Endothelial cell of umbilical vein (primary cell): ENCODE data around the gene RGS8. TPM values are rescaled to one million over a fixed set of nuclear protein-coding genes. Genes with fewer than 3 reads are reported as not detected.

Experiments used
- BruUV-seq: library from RNA; stranded (reverse); fragments of 400-500 nt; replicated peaks from 2 replicates; lab custom pipeline; 2021; lab: Mats Ljungman, UMichigan
- CTCF ChIA-PET: fragments of 300-600, 350-600 bp; sonication (Branson Sonifier 250); formaldehyde crosslinking; loops from one replicate; lab custom pipeline; 2021; ENCODE audit warnings: antibody characterized with exemption, inconsistent platforms; lab: Charles Lee
- POLR2A ChIA-PET: fragments of 300-600, 350-600 bp; sonication (Branson Sonifier 250); formaldehyde crosslinking; loops from one replicate; lab custom pipeline; 2021; ENCODE audit warnings: antibody characterized with exemption, inconsistent platforms; lab: Charles Lee
- DNase-seq: peaks from one replicate; pipeline ENCODE4 v3.0.0-alpha.2; 2011; ENCODE audit warnings: low read depth, low spot score
- FAIRE-seq: peaks from 2 replicates; lab custom pipeline; 2011; peaks lifted over from hg19 to GRCh38; lab: Jason Lieb, UNC
- H2AFZ ChIP-seq: 2 replicates; pipeline ENCODE4 v1.6.0; 2012; ENCODE audit warnings: low read depth, low read length, control low read depth, inconsistent platforms
- H3K27ac ChIP-seq: 2 replicates; pipeline ENCODE4 v1.5.1; 2011; ENCODE audit warnings: low read depth, mild to moderate bottlenecking, control low read depth, low read length, moderate library complexity; ENCODE audit not compliant: insufficient read depth
- H3K27me3 ChIP-seq, 2 experiments: 2 replicates each; pipeline versions ENCODE4 v1.6.0 to v1.6.1; 2011; ENCODE audit warnings: low read length in 2 of 2, mixed read lengths in 1 of 2; ENCODE audit not compliant: control insufficient read depth in 2 of 2, insufficient read depth in 2 of 2
- H3K36me3 ChIP-seq, 2 experiments: 2 replicates in 1 of 2; 3 replicates in 1 of 2; pipeline ENCODE4 v1.5.1; 2011; ENCODE audit warnings: low read length in 2 of 2, mild to moderate bottlenecking in 1 of 2, moderate library complexity in 1 of 2; ENCODE audit not compliant: control insufficient read depth in 2 of 2, insufficient read depth in 2 of 2; ENCODE audit errors: extremely low read depth in 1 of 2
- H3K4me1 ChIP-seq: 3 replicates; pipeline ENCODE4 v1.5.1; 2011; ENCODE audit warnings: mild to moderate bottlenecking, low read length; ENCODE audit not compliant: control insufficient read depth, insufficient read depth; ENCODE audit errors: extremely low read depth
- H3K4me2 ChIP-seq: 2 replicates; pipeline ENCODE4 v1.6.1; 2011; ENCODE audit warnings: low read length, control low read depth, mixed read lengths; ENCODE audit not compliant: insufficient read depth
- H3K4me3 ChIP-seq, 3 experiments: fragments of 200-600 bp in 1 of 3; sonication (generic), shearing (Covaris generic) in 1 of 3; replicated peaks in 1 of 3; 2 replicates each; pipeline ENCODE4 v1.5.1; 2011 to 2016; ENCODE audit warnings: control low read depth in 3 of 3, low read length in 3 of 3, mild to moderate bottlenecking in 2 of 3, inconsistent platforms in 1 of 3, low read depth in 1 of 3, moderate library complexity in 1 of 3; ENCODE audit not compliant: insufficient read depth in 1 of 3
- H3K79me2 ChIP-seq: 2 replicates; pipeline ENCODE4 v1.6.0; 2012; ENCODE audit warnings: low read length, inconsistent platforms; ENCODE audit not compliant: control insufficient read depth, insufficient read depth
- H3K9ac ChIP-seq: replicated peaks from 2 replicates; pipeline ENCODE3; 2011; ENCODE audit warnings: low read length, control low read depth; ENCODE audit not compliant: insufficient read depth; ENCODE audit errors: extremely low read depth
- H3K9me1 ChIP-seq: replicated peaks from 3 replicates; pipeline ENCODE4 v1.6.0; 2011; ENCODE audit warnings: mild to moderate bottlenecking, low read length; ENCODE audit not compliant: control insufficient read depth, insufficient read depth; ENCODE audit errors: extremely low read depth
- H3K9me3 ChIP-seq: replicated peaks from 2 replicates; pipeline ENCODE4 v1.5.1; 2012; ENCODE audit warnings: low read length, inconsistent platforms; ENCODE audit not compliant: control insufficient read depth, insufficient read depth
- H4K20me1 ChIP-seq: replicated peaks from 2 replicates; pipeline ENCODE3; 2011; ENCODE audit warnings: mild to moderate bottlenecking, low read length; ENCODE audit not compliant: control insufficient read depth, insufficient read depth; ENCODE audit errors: extremely low read depth
- CTCF ChIP-seq, 2 donors: IDR thresholded peaks; 1 replicate in 1 of 2; 2 replicates in 1 of 2; pipeline ENCODE4 v1.5.1; 2011; ENCODE audit warnings: low read length in 2 of 2, mild to moderate bottlenecking in 2 of 2, moderate library complexity in 2 of 2, control low read depth in 1 of 2, inconsistent platforms in 1 of 2, low read depth in 1 of 2; ENCODE audit not compliant: insufficient read depth in 1 of 2; ENCODE audit errors: extremely low read depth in 1 of 2
- EZH2 ChIP-seq: IDR thresholded peaks from 2 replicates; pipeline ENCODE4 v1.6.1; 2012; ENCODE audit warnings: borderline replicate concordance, low read depth, mild to moderate bottlenecking, moderate library complexity, low read length, inconsistent platforms; ENCODE audit not compliant: severe bottlenecking
- FOS ChIP-seq: IDR thresholded peaks from 2 replicates; pipeline ENCODE4 v1.6.1; 2011; ENCODE audit warnings: mild to moderate bottlenecking, low read length, moderate library complexity, borderline replicate concordance; ENCODE audit not compliant: insufficient read depth
- GATA2 ChIP-seq: IDR thresholded peaks from 2 replicates; pipeline ENCODE4 v1.7.0; 2011; ENCODE audit warnings: low read depth, mild to moderate bottlenecking, moderate library complexity, mixed read lengths, low read length; ENCODE audit not compliant: insufficient read length, insufficient read depth
- JUN ChIP-seq: IDR thresholded peaks from 2 replicates; pipeline ENCODE4 v1.6.1; 2011; ENCODE audit warnings: borderline replicate concordance, low read depth; ENCODE audit not compliant: insufficient read length, insufficient read depth
- MAX ChIP-seq: IDR thresholded peaks from 2 replicates; pipeline ENCODE4 v1.6.1; 2011; ENCODE audit not compliant: insufficient read depth, insufficient read length
- MYC ChIP-seq: IDR thresholded peaks from one replicate; pipeline ENCODE4 v1.6.1; 2011; ENCODE audit warnings: mild to moderate bottlenecking, low read depth, low read length
- POLR2A ChIP-seq: IDR thresholded peaks from 2 replicates; pipeline ENCODE4 v1.6.1; 2012; ENCODE audit warnings: low read depth, mild to moderate bottlenecking, control low read depth, low read length
- POLR2AphosphoS5 ChIP-seq: IDR thresholded peaks from 2 replicates; pipeline ENCODE4 v1.6.1; 2012; ENCODE audit warnings: low read depth, mild to moderate bottlenecking, control low read depth, low read length, moderate library complexity; ENCODE audit not compliant: insufficient read depth
- dilution Hi-C: fragments of 300-500 bp; cut with MboI; formaldehyde crosslinking; loops from one replicate; pipeline ENCODE4 v1.15.0; 2019; ENCODE audit warnings: low sequenced_read_pairs; ENCODE audit not compliant: extremely low pct_ligation_motif_present
- intact Hi-C: fragments of 100-400 bp; cut with micrococcal nuclease; formaldehyde crosslinking; loops from one replicate; pipeline ENCODE4 v1.10.0; 2022
- polyA plus RNA-seq, 4 experiments: library from polyadenylated mRNA; depleted of rRNA in 3 of 4; stranded (reverse) in 3 of 4; unstranded in 1 of 4; fragments of >200 nt; gene quantifications; 2 replicates each; pipeline versions ENCODE4 v1.2.1 to v1.2.3, GENCODE V29; 2011 to 2012; ENCODE audit warnings: missing spikeins in 1 of 4
- total RNA-seq: library from RNA; stranded (reverse); gene quantifications from 2 replicates; pipeline ENCODE4 v1.2.3, GENCODE V29; 2021

RGS8 gene
- total and polyA plus RNA-seq, 2 donors (not counting 3 experiments of a cell fraction or from before 2014, with no cell fraction given), result not detected

- POLR2A ChIA-PET, result no interaction called here
- FAIRE-seq, result no peak
- intact Hi-C loops, result no loop called here
- no peak overlapping the region for H3K4me3 ChIP-seq
- H3K4me2 ChIP-seq, result no peak overlapping the region
- H3K36me3 ChIP-seq, result no peaks in the 10 kb centered on the region
- no peaks in the 10 kb centered on the region for H3K4me1 ChIP-seq
- H3K79me2 ChIP-seq, result no peaks in the 10 kb centered on the region
- no TSS peak for BruUV-seq
- H3K27ac ChIP-seq, result no peak overlapping the region
- H2AFZ ChIP-seq, result no peak overlapping the region
- H3K9ac ChIP-seq, result no peak overlapping the region
- TF ChIP-seq CTCF (IDR thresholded peaks at IDR 0.05; ENCODE audit: extremely low read depth in 1 of 2, insufficient read depth in 1 of 2, low read depth in 1 of 2, low read length in 2 of 2), result no peak
- TF ChIP-seq MAX, result no peak
- TF ChIP-seq EZH2, result no peak
- no peak for TF ChIP-seq FOS
- no peak for TF ChIP-seq POLR2A
- no peak for TF ChIP-seq GATA2
- TF ChIP-seq POLR2AphosphoS5, result no peak
- TF ChIP-seq JUN, result no peak
- TF ChIP-seq MYC, result no peak
- CTCF ChIA-PET, result no interaction called here
- DNase-seq, result no peak
- no peaks in the 10 kb centered on the region for H3K9me1 ChIP-seq
- no peaks in the 10 kb centered on the region for H3K9me3 ChIP-seq
- peaks cover 0 to 2% of the 10 kb centered on the region in 2 experiments for H3K27me3 ChIP-seq
- dilution Hi-C loops, result no loop called here
- H4K20me1 ChIP-seq, result no peaks in the 10 kb centered on the region
Measured at GRCh38 chr1:182690886-182691443, 6.6 kb upstream of the RGS8 start.
